A549 (cell line): Measurements from ENCODE around the gene CLN6. TPM values are rescaled to one million over a fixed set of nuclear protein-coding genes. Genes with fewer than 3 reads are reported as not detected.

Experiments used
- ATAC-seq, 2 experiments: fragments of 200-7000 bp in 1 of 2; fragments of >200 bp in 1 of 2; cut with Nextera tagmentation in 1 of 2; cut with Tn5 transposase in 1 of 2; 3 replicates each; pipeline versions ENCODE4 v1.8.0 to v1.9.1; 2018 to 2020; ENCODE audit warnings: mild to moderate bottlenecking in 1 of 2, moderate library complexity in 1 of 2
- CTCF ChIA-PET: fragments of 300-600 bp; sonication (Branson Sonifier 250); formaldehyde crosslinking; extraction: SDS; loops from one replicate; lab custom pipeline; 2021; ENCODE audit warnings: antibody characterized with exemption, inconsistent platforms; lab: Yijun Ruan, JAX
- POLR2A ChIA-PET: fragments of 350-600 bp; formaldehyde crosslinking; extraction: SDS; loops from one replicate; lab custom pipeline; 2021; ENCODE audit warnings: antibody characterized with exemption, inconsistent platforms; lab: Yijun Ruan, JAX
- DNase-seq, 2 experiments: peaks; one replicate each; pipeline versions ENCODE4 v3.0.0 to v3.0.0-alpha.2; 2011 to 2016; ENCODE audit warnings: low read depth in 1 of 2, low spot score in 1 of 2
- FAIRE-seq: peaks from 2 replicates; lab custom pipeline; 2011; peaks lifted over from hg19 to GRCh38; lab: Jason Lieb, UNC
- H3K27ac ChIP-seq, 2 experiments: fragments of >200 bp; sonication (Bioruptor Twin); formaldehyde crosslinking; 3 replicates each; pipeline ENCODE4 v1.5.1; 2016 to 2017
- H3K4me1 ChIP-seq: fragments of >200 bp; sonication (Bioruptor Twin); formaldehyde crosslinking; 3 replicates; pipeline ENCODE4 v1.6.1; 2016
- H3K4me2 ChIP-seq: fragments of >200 bp; sonication (Bioruptor Twin); formaldehyde crosslinking; 3 replicates; pipeline ENCODE4 v1.6.1; 2016
- H3K4me3 ChIP-seq: fragments of >200 bp; sonication (Bioruptor Twin); formaldehyde crosslinking; 3 replicates; pipeline ENCODE4 v1.5.1; 2016
- H3K9me3 ChIP-seq: fragments of >200 bp; sonication (Bioruptor Twin); formaldehyde crosslinking; 3 replicates; pipeline ENCODE4 v1.6.1; 2016
- BHLHE40 ChIP-seq: IDR thresholded peaks from 2 replicates; pipeline ENCODE4 v1.6.1; 2012; ENCODE audit warnings: low read depth, low read length, inconsistent platforms
- EHF ChIP-seq: fragments of 250-450 bp; sonication (Bioruptor Pico); IDR thresholded peaks from 2 replicates; pipeline ENCODE4 v1.5.0; 2020; ENCODE audit warnings: mild to moderate bottlenecking
- FOSL2 ChIP-seq, 2 experiments: fragments of 450-650 bp in 1 of 2; fragments of >200 bp in 1 of 2; sonication (Bioruptor Twin) in 1 of 2; formaldehyde crosslinking; IDR thresholded peaks; 2 replicates each; pipeline versions ENCODE4 v1.5.0 to v1.6.1; 2016 to 2020; ENCODE audit warnings: mild to moderate bottlenecking in 1 of 2, moderate library complexity in 1 of 2
- FOXS1 ChIP-seq: fragments of 250-450 bp; sonication (Bioruptor Pico); IDR thresholded peaks from 2 replicates; pipeline ENCODE4 v1.5.0; 2020; ENCODE audit warnings: mild to moderate bottlenecking, moderate library complexity
- HOXA7 ChIP-seq: fragments of 250-450 bp; sonication (Bioruptor Pico); IDR thresholded peaks from 2 replicates; pipeline ENCODE4 v1.5.0; 2020; ENCODE audit warnings: mild to moderate bottlenecking, moderate library complexity
- HOXB13 ChIP-seq: fragments of 250-450 bp; sonication (Bioruptor Pico); IDR thresholded peaks from 2 replicates; pipeline ENCODE4 v1.5.0; 2020; ENCODE audit warnings: low read depth, mild to moderate bottlenecking, moderate library complexity
- JUN ChIP-seq, 2 experiments: fragments of >200 bp; sonication (Bioruptor Twin); formaldehyde crosslinking; IDR thresholded peaks; 2 replicates in 1 of 2; 3 replicates in 1 of 2; pipeline ENCODE4 v1.6.1; 2016 to 2017
- KDM1A ChIP-seq: fragments of 200-600 bp; sonication (generic); IDR thresholded peaks from 2 replicates; pipeline ENCODE4 v1.6.1; 2016; ENCODE audit warnings: low read depth, mild to moderate bottlenecking
- KDM5A ChIP-seq: fragments of 200-600 bp; sonication (generic); IDR thresholded peaks from 2 replicates; pipeline ENCODE4 v1.6.1; 2016; ENCODE audit warnings: antibody characterized with exemption, mild to moderate bottlenecking
- MAFK ChIP-seq: fragments of 450-650 bp; IDR thresholded peaks from 2 replicates; pipeline ENCODE4 v1.6.1; 2014; ENCODE audit not compliant: partially characterized antibody
- MAZ ChIP-seq: fragments of 150-350 bp; IDR thresholded peaks from 2 replicates; pipeline ENCODE4 v1.6.1; 2014; ENCODE audit warnings: antibody characterized with exemption, low read depth, low read length, borderline replicate concordance
- MYC ChIP-seq: IDR thresholded peaks from 2 replicates; pipeline ENCODE4 v1.6.1; 2012; ENCODE audit warnings: mild to moderate bottlenecking, inconsistent platforms, low read length, improper control_type of control experiment, borderline replicate concordance
- NFE2L2 ChIP-seq: fragments of 150-350 bp; conservative IDR thresholded peaks from 2 replicates; pipeline ENCODE4 v1.6.1; 2014; ENCODE audit warnings: low read length
- NPAS2 ChIP-seq: fragments of 250-450 bp; sonication (Bioruptor Pico); IDR thresholded peaks from 2 replicates; pipeline ENCODE4 v1.8.0; 2022; ENCODE audit warnings: mild to moderate bottlenecking, moderate library complexity, borderline replicate concordance
- PHF8 ChIP-seq: fragments of 200-600 bp; sonication (generic); IDR thresholded peaks from 2 replicates; pipeline ENCODE4 v1.6.1; 2016; ENCODE audit warnings: low read depth, mild to moderate bottlenecking, antibody characterized with exemption, moderate library complexity, borderline replicate concordance
- POLR2AphosphoS2 ChIP-seq: conservative IDR thresholded peaks from 2 replicates; pipeline ENCODE4 v1.6.1; 2012; ENCODE audit warnings: low read length, improper control_type of control experiment, inconsistent platforms
- RNF2 ChIP-seq: fragments of 200-600 bp; sonication (generic); IDR thresholded peaks from 2 replicates; pipeline ENCODE4 v1.6.1; 2016; ENCODE audit warnings: low read depth, mild to moderate bottlenecking, antibody characterized with exemption, moderate library complexity, borderline replicate concordance
- SMC3 ChIP-seq: fragments of >200 bp; sonication (Bioruptor Twin); formaldehyde crosslinking; IDR thresholded peaks from 3 replicates; pipeline ENCODE4 v1.6.1; 2018; ENCODE audit warnings: inconsistent platforms
- TFCP2L1 ChIP-seq: fragments of 250-450 bp; sonication (Bioruptor Pico); IDR thresholded peaks from 2 replicates; pipeline ENCODE4 v1.5.0; 2021; ENCODE audit warnings: mild to moderate bottlenecking
- ZNF302 ChIP-seq: fragments of 250-450 bp; sonication (Bioruptor Pico); IDR thresholded peaks from 2 replicates; pipeline ENCODE4 v1.9.0; 2021; ENCODE audit warnings: inconsistent platforms, mild to moderate bottlenecking, moderate library complexity
- WGBS: methylation state at CpG from one replicate; pipeline ENCODE4 v1.1.6; 2017; ENCODE audit errors: missing lambda C conversion rate; 5-methylcytosine and 5-hydroxymethylcytosine counted together
- polyA plus RNA-seq, 4 experiments: library from polyadenylated mRNA; depleted of rRNA in 3 of 4; stranded (reverse); fragments of >200 nt; fragmentation: RNase III in 1 of 4; extraction: RNeasy Plus Mini Kit Qiagen cat#74134 plus additional on column Dnase treatment in 1 of 4; gene quantifications; 2 replicates in 3 of 4; 3 replicates in 1 of 4; pipeline ENCODE4 v1.2.3, GENCODE V29; 2011 to 2017
- TF ChIP-seq, protein P1 (sequence below): fragments of 250-450 bp; sonication (Bioruptor Pico); IDR thresholded peaks from 2 replicates; pipeline ENCODE4 v1.5.0; 2020; ENCODE audit warnings: low read depth, mild to moderate bottlenecking, moderate library complexity
- TF ChIP-seq, protein P2 (sequence below): fragments of 200-600 bp; sonication (generic); IDR thresholded peaks from 2 replicates; pipeline ENCODE4 v1.6.1; 2016; ENCODE audit warnings: antibody characterized with exemption, mild to moderate bottlenecking, moderate library complexity
- TF ChIP-seq, protein P3 (sequence below): fragments of >200 bp; sonication (Bioruptor Twin); formaldehyde crosslinking; IDR thresholded peaks from 3 replicates; pipeline ENCODE4 v1.6.1; 2016
- TF ChIP-seq, protein P4 (sequence below): fragments of >200 bp; sonication (Bioruptor Twin); formaldehyde crosslinking; IDR thresholded peaks from 2 replicates; pipeline ENCODE4 v1.6.1; 2016
- TF ChIP-seq, protein P5 (sequence below): IDR thresholded peaks from 2 replicates; pipeline ENCODE4 v1.6.1; 2012; ENCODE audit warnings: low read depth, borderline replicate concordance

CLN6 gene
- polyA plus RNA-seq, 2 of the 4 experiments (the other 2 are of a cell fraction): 47.5 to 69.7 TPM

DNA sequence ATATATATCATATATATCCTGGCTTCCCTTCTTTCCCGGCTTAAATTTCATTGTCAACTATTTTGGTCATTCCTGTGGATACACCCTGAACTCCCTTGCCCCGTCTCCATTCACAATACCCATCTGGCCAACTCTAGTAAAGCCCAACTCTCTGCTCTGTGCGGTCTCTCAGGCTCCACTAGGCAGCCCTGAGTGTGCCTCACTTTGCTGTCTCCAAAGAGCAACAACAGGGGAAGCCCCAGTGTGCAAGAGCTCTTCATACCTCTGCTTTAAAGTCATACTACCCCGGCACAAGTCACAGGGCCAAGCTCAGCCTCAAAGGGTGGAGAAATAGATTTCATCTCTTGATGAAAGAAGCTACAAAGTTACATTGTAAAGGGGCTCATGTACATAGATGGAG is 29.2 kb upstream of the CLN6 start:
- Histone ChIP-seq H3K9me3 (no peaks in the 10 kb centered on the region), H3K4me3 (no peak overlapping the region), H3K4me1 (peaks cover 7% of the 10 kb centered on the region; the same call in 2 of the 3 replicates), H3K4me2 (no peak overlapping the region), H3K27ac (no peak overlapping the region)
- TF ChIP-seq KDM5A: no peak
- no peak for TF ChIP-seq PHF8
- no peak for TF ChIP-seq NPAS2 (CRISPR knock-in tag)
- no peak for TF ChIP-seq MAZ
- TF ChIP-seq KDM1A: no peak
- TF ChIP-seq SMC3: no peak
- no peak for TF ChIP-seq FOXS1
- no peak for TF ChIP-seq HOXB13 (CRISPR knock-in tag)
- TF ChIP-seq, protein P1, sequence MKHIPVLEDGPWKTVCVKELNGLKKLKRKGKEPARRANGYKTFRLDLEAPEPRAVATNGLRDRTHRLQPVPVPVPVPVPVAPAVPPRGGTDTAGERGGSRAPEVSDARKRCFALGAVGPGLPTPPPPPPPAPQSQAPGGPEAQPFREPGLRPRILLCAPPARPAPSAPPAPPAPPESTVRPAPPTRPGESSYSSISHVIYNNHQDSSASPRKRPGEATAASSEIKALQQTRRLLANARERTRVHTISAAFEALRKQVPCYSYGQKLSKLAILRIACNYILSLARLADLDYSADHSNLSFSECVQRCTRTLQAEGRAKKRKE (CRISPR knock-in tag): no peak
- no peak for TF ChIP-seq MAFK
- TF ChIP-seq BHLHE40: no peak
- TF ChIP-seq, protein P2, sequence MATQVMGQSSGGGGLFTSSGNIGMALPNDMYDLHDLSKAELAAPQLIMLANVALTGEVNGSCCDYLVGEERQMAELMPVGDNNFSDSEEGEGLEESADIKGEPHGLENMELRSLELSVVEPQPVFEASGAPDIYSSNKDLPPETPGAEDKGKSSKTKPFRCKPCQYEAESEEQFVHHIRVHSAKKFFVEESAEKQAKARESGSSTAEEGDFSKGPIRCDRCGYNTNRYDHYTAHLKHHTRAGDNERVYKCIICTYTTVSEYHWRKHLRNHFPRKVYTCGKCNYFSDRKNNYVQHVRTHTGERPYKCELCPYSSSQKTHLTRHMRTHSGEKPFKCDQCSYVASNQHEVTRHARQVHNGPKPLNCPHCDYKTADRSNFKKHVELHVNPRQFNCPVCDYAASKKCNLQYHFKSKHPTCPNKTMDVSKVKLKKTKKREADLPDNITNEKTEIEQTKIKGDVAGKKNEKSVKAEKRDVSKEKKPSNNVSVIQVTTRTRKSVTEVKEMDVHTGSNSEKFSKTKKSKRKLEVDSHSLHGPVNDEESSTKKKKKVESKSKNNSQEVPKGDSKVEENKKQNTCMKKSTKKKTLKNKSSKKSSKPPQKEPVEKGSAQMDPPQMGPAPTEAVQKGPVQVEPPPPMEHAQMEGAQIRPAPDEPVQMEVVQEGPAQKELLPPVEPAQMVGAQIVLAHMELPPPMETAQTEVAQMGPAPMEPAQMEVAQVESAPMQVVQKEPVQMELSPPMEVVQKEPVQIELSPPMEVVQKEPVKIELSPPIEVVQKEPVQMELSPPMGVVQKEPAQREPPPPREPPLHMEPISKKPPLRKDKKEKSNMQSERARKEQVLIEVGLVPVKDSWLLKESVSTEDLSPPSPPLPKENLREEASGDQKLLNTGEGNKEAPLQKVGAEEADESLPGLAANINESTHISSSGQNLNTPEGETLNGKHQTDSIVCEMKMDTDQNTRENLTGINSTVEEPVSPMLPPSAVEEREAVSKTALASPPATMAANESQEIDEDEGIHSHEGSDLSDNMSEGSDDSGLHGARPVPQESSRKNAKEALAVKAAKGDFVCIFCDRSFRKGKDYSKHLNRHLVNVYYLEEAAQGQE: no peak
- TF ChIP-seq EHF (CRISPR knock-in tag): no peak
- TF ChIP-seq, protein P3, sequence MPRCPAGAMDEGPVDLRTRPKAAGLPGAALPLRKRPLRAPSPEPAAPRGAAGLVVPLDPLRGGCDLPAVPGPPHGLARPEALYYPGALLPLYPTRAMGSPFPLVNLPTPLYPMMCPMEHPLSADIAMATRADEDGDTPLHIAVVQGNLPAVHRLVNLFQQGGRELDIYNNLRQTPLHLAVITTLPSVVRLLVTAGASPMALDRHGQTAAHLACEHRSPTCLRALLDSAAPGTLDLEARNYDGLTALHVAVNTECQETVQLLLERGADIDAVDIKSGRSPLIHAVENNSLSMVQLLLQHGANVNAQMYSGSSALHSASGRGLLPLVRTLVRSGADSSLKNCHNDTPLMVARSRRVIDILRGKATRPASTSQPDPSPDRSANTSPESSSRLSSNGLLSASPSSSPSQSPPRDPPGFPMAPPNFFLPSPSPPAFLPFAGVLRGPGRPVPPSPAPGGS: no peak
- TF ChIP-seq TFCP2L1: no peak
- TF ChIP-seq JUN (IDR thresholded peaks at IDR 0.05): no peak
- no peak for TF ChIP-seq POLR2AphosphoS2
- TF ChIP-seq MYC: no peak
- TF ChIP-seq RNF2: no peak
- POLR2A ChIA-PET: interaction anchor here (3.0 kb wide), 1 partner anchor 19 kb away, joined by 17 read pairs; the partner anchor contains the start of gene FEM1B
- DNase-seq (no peak), FAIRE-seq (no peak), ATAC-seq (peak in 1 of 2 experiments; percentile 7; a peak in 1 of 6 replicates)
- 54% methylated on average over 4 of the region's 4 CpGs for WGBS
- CTCF ChIA-PET: interaction anchor here (0.7 to 3.1 kb wide), 3 partner anchors 16 to 47 kb away, joined by 4 to 13 read pairs (median 4); partner anchors contain the start of gene FEM1B

DNA sequence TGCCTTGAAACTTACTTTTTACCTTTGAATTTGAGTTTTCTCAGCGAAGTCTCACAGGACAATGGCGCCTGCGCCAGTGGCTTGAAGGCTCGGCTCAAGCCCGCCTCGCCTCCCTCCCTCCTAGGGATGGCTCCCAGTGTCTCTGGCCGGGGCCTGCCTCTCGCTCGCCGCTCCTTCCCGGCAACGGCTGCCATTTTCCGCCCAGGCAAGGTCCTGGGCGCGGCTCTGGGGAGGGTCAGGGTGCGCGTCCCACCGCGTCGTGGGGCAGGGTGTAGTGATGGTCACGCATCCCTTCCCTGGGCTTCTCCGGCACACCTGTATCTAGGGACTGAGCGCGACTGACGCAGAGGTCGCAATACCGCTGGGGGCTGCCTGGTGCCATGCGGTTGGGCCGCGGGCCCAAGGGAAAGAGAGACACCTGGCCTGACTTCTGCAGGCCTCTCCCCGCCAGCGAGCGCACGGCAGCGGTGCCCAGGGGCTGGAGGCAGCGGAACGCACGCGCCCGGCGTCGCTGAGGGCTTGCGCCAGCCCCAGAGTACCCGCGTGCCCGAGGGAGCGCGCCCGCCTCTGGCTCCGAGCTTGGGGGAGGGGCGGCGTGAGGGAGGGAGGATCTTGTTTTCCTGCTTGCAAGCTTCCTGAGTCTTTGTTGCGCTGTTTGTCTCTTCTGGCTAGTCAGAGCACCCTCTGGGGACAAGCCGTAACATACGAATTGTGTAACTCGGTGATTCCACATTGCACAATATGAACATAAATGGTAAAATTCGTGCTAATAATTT is 27.3 kb upstream of the CLN6 start:
- ChIA-PET POLR2A (interaction anchor here (0.6 to 1.2 kb wide), 3 partner anchors 16 to 342 kb away, joined by 3 to 34 read pairs (median 5); partner anchors contain the start of gene FEM1B), CTCF (interaction anchor here (0.6 to 9.8 kb wide), 9 partner anchors 10 to 619 kb away, joined by 3 to 189 read pairs (median 4); partner anchors contain the start of gene FEM1B)
- Histone ChIP-seq H3K4me1 (peaks cover 12% of the 10 kb centered on the region; the same call in 2 of the 3 replicates), H3K4me2 (peak overlapping the region; percentile 74), H3K27ac (peak overlapping the region; percentile 78 to 86), H3K9me3 (no peaks in the 10 kb centered on the region), H3K4me3 (peak overlapping the region; percentile 28)
- DNase-seq (peak; percentile 64 to 90), FAIRE-seq (peak; percentile 23), ATAC-seq (peak; percentile 85 to 87)
- 59% methylated on average over 46 of the region's 57 CpGs for WGBS
- no peak for TF ChIP-seq FOSL2 (IDR thresholded peaks at IDR 0.05)
- TF ChIP-seq FOSL2 (CRISPR knock-in tag; IDR thresholded peaks at IDR 0.05): no peak
- no peak for TF ChIP-seq SMC3
- TF ChIP-seq KDM5A: no peak
- TF ChIP-seq, protein P4, sequence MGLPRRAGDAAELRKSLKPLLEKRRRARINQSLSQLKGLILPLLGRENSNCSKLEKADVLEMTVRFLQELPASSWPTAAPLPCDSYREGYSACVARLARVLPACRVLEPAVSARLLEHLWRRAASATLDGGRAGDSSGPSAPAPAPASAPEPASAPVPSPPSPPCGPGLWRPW: peak; percentile 84
- TF ChIP-seq, protein P5, sequence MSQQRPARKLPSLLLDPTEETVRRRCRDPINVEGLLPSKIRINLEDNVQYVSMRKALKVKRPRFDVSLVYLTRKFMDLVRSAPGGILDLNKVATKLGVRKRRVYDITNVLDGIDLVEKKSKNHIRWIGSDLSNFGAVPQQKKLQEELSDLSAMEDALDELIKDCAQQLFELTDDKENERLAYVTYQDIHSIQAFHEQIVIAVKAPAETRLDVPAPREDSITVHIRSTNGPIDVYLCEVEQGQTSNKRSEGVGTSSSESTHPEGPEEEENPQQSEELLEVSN: peak; percentile 82
- 0 out of 2 replicates have a peak, but pooled peaks have one; percentile 16 for TF ChIP-seq HOXA7 (CRISPR knock-in tag)
- peak; percentile 81; the same call in 1 of the 2 replicates for TF ChIP-seq TFCP2L1
- no peak for TF ChIP-seq ZNF302 (CRISPR knock-in tag)
- TF ChIP-seq NFE2L2: no peak
